A549 (cell line): ENCODE results near the gene MUC21.

ENCODE experiments used
- CTCF ChIP-seq: fragments of >200 bp; sonication (Bioruptor Twin); formaldehyde crosslinking; IDR thresholded peaks from 3 replicates; pipeline ENCODE4 v1.5.1; 2016
- EP300 ChIP-seq, 2 experiments: fragments of >200 bp; sonication (Bioruptor Twin); formaldehyde crosslinking; IDR thresholded peaks; 2 replicates in 1 of 2; 3 replicates in 1 of 2; pipeline ENCODE4 v1.6.1; 2016 to 2017
- HDAC2 ChIP-seq: fragments of 200-600 bp; sonication (generic); IDR thresholded peaks from 2 replicates; pipeline ENCODE4 v1.6.1; 2016
- MAFK ChIP-seq: fragments of 450-650 bp; IDR thresholded peaks from 2 replicates; pipeline ENCODE4 v1.6.1; 2014; ENCODE audit not compliant: partially characterized antibody
- NPAS2 ChIP-seq: fragments of 250-450 bp; sonication (Bioruptor Pico); IDR thresholded peaks from 2 replicates; pipeline ENCODE4 v1.8.0; 2022; ENCODE audit warnings: mild to moderate bottlenecking, moderate library complexity, borderline replicate concordance
- POLR2A ChIP-seq: IDR thresholded peaks from 2 replicates; pipeline ENCODE4 v1.6.1; 2012; ENCODE audit warnings: mild to moderate bottlenecking, low read length
- TFCP2L1 ChIP-seq: fragments of 250-450 bp; sonication (Bioruptor Pico); IDR thresholded peaks from 2 replicates; pipeline ENCODE4 v1.5.0; 2021; ENCODE audit warnings: mild to moderate bottlenecking
- TP53 ChIP-seq: fragments of 250-450 bp; sonication (Bioruptor Pico); IDR thresholded peaks from 2 replicates; pipeline ENCODE4 v1.5.0; 2021; ENCODE audit warnings: mild to moderate bottlenecking, moderate library complexity
- ZFP36 ChIP-seq: fragments of 450-650 bp; IDR thresholded peaks from 2 replicates; pipeline ENCODE4 v1.6.1; 2014; ENCODE audit warnings: borderline replicate concordance; ENCODE audit not compliant: partially characterized antibody
- TF ChIP-seq, protein P1 (sequence below): fragments of 250-450 bp; sonication (Bioruptor Pico); IDR thresholded peaks from 2 replicates; pipeline ENCODE4 v1.5.0; 2021; ENCODE audit warnings: mild to moderate bottlenecking, moderate library complexity, borderline replicate concordance

DNA sequence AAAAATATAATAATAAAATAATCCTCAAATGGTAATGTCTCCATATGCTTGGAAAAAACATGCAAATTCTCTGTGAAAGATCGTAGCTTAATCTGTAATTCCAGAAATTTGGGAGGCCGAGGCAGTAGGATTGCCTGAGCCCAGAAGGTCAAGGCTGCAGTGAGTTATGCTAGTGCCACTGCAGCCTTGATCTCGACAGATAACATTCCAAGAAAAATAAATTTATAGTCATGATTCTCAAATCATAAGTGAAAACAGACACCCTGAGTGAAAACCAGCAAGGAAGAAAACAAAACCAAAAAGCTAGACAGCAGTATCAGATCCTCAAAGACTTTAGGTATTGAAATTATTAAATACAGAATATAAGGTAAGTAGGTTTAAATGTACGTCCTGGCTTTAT, 3.8 kb upstream of the MUC21 start:
- no peak for TF ChIP-seq CTCF
- no peak for TF ChIP-seq TFCP2L1 (CRISPR knock-in tag)
- no peak for TF ChIP-seq ZFP36
- TF ChIP-seq TP53 (CRISPR knock-in tag): no peak
- no peak for TF ChIP-seq NPAS2 (CRISPR knock-in tag)
- no peak for TF ChIP-seq MAFK
- no peak for TF ChIP-seq POLR2A
- no peak for TF ChIP-seq EP300 (IDR thresholded peaks at IDR 0.05)
- TF ChIP-seq HDAC2: no peak
- TF ChIP-seq, protein P1, sequence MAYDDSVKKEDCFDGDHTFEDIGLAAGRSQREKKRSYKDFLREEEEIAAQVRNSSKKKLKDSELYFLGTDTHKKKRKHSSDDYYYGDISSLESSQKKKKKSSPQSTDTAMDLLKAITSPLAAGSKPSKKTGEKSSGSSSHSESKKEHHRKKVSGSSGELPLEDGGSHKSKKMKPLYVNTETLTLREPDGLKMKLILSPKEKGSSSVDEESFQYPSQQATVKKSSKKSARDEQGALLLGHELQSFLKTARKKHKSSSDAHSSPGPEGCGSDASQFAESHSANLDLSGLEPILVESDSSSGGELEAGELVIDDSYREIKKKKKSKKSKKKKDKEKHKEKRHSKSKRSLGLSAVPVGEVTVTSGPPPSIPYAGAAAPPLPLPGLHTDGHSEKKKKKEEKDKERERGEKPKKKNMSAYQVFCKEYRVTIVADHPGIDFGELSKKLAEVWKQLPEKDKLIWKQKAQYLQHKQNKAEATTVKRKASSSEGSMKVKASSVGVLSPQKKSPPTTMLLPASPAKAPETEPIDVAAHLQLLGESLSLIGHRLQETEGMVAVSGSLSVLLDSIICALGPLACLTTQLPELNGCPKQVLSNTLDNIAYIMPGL (CRISPR knock-in tag): no peak
